Fibroblast of skin of scalp (primary cell): ENCODE measurements around the gene PCGF3.
"Not testable (repeated sequence)": the region's sequence is repeated elsewhere in the genome, so short reads cannot be mapped to it uniquely, and the experiment has no call there.

Experiments used
- DNase-seq: peaks from one replicate; pipeline ENCODE4 v3.0.0-alpha.2; 2013

PCGF3 gene

GRCh38 chr4:742742-743311 lies 37.2 kb downstream of the PCGF3 start:
- DNase-seq: peak; percentile 53

GRCh38 chr4:743463-744211 lies 38.0 kb downstream of the PCGF3 start:
- no peak for DNase-seq

DNA sequence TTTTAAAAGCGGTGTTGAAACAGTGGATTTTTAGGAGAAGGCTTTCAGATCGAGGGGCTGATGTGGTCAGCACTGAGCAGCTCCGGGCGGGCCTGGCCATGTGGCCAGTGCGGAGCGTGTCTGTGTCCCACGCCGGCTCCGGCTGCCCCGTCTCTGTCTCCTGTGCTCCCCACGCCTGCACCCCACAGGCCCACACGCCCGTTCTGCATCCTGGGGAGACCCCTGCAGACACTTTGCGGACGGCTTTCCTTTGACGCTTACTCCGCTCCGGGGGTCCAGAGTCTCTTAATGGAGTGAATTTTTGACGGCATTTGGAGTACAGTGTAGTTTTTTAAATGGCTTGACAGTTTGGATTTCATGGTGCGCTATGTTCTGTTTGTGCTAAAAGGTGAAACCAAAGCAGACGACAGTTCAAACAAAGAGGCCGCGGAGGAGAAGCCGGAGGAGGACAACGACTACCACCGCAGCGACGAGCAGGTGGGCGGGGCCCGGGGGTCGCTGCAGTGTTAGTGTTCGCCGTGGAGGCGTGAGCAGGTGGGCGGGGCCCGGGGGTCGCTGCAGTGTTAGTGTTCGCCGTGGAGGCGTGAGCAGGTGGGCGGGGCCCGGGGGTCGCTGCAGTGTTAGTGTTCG lies 38.7 kb downstream of the PCGF3 start:
- no peak for DNase-seq

DNA sequence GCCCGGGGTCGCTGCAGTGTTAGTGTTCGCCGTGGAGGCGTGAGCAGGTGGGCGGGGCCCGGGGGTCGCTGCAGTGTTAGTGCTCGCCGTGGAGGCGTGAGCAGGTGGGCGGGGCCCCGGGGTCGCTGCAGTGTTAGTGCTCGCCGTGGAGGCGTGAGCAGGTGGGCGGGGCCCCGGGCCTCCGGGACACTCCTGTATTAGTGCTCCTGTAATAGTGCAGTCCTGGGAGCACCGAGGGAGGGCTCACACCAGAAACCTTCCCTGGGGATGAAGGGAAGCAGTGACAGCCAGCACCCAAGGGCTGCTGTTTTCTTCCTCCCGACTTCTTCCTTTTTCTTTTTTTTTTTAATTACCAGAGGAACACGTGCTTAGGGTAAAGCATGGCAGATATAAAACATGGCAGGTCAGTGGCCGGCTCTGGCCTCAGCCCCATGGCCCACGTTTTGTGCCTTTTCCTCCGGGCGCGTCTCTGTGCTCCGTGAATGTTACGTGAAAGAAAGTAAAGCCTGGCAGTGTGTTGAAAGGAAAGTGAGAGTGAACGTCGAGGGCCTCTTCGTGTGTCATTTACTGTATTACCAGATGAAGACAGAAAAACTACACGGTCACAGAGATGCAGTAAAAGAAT lies 42.0 kb downstream of the PCGF3 start:
- no peak for DNase-seq

GRCh38 chr4:748461-748860 lies 42.8 kb downstream of the PCGF3 start:
- no peak for DNase-seq

DNA sequence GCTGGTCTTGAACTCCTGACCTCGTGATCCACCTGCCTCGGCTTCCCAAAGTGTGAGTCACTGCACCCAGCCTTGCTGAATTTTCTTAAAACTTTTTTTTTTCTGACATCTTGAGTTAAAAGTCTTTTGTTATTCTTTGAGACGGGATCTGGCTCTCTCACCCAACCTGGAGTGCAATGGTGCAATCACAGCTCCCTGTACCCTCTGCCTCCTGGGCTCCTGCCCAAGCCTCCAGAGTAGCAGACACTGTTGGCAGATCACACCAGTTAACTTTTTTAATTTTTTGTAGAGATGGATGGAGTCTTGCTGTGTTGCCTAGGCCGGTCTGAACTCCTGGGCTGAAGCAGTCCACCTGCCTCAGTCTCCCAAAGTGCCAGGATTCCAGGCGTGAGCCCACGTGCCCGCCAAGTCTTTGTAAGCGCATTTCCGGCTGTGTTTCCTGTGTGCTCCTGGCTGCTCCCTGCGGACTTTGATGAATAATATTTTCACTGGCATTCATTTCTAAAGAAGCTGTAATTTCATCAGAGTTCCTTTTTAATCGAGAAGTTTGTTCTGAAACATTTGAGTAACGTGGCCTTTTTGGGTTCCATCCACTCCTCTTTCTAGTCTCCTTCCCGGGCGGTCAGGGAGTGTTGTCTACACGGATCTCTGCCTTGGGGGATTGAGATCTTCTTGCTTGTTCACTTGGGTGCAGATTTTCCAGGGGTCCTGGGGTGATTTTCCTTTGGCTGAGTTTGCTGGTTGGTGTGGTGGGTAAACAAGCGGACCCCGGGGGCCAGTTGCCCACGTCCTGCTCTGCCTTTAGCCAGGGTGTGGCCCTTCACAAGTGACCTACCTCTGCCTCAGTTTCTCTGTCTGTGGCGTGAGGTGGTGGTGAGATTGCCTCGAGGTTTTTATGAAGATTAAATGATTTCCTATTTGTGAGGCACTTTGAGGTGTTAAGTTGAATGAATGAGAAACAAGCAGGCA lies 44.4 kb downstream of the PCGF3 start:
- DNase-seq: peak; percentile 53

DNA sequence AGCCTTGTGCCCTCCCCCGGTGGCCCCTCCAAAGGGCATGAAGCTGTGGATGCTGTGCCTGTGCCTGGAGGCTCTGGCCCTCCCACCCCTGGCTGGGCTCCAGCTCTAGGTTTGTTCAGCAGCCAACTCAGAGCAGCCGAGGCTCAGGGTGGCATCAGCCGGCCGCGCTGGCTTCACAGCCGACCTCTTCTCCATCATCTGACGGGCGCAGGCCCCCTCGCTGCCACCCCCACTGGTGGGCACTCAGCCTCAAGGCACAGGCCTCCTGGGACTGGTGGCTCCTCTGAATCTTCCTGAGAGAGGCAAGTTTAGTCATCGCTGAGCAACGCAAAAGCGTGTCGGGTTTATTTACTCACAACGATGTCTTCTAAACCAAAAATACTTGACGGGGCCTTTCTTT lies 46.0 kb downstream of the PCGF3 start:
- no peak for DNase-seq

- DNase-seq: no peak
Measured at GRCh38 chr4:752196-752861, 46.7 kb downstream of the PCGF3 start.

- DNase-seq: not testable (repeated sequence)
Measured at GRCh38 chr4:753186-753585, 47.6 kb downstream of the PCGF3 start.

DNA sequence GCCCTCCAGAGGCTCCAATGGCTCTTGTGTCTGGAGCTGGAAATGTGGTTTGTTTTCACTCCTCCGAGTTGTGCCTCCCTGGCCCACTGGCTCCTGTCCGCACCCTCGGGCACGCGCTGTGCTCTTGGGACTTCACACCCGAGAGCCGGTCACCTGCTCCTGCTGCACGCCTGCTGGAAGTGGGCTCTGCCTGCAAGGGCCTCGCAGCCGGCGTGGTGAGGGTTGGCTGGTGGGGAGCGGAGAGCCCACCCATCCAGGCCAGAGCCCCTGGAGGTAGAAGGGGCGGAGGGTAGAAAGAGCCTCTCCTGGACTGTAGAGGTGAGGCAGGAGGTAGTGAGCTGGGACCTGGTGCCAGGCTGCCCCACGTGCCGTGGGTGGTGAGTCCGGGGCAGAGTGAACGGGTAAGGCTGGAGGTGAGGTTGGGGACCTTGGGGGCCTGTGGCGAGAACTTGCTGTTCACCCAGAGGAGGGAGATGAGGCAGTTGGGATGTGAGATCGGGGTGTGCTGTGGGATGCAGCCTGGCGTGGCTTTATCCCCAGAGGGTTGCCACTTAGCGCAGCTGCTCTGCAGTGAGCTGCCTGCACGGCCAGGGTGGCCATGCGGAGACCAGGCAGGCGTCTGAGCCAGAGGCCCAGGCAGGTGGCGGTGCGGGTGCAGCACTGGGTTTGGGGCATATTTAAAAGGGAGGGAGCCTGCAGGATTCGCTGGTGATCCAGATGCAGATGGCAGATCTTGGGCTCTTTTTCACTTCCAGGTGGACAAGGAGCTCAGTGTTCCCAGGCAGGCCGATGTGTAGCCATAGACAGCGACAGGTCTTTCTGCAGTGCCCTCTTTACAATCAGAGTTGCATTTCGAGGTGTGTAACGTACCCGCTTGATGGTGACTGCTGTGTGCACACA lies 48.8 kb downstream of the PCGF3 start:
- no peak for DNase-seq

DNA sequence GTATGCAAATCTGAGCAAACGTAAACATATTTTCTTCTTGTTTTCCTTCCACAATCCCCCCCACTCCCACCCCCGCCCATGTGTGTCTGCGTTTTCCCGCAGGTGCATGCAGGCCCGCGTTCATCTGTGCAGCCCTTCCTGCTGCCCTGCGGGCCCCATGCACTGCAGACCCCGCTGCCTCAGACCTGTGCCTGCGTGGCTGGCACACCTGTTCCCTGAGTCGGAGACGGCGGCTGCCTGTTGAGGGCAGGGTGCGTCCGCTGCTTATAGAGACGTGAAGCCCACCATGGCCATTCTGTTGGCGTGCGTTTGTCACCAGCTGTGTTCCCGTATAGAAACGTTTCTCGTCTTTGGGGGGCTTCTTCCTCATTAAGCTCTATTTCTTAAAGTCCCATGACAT lies 51.5 kb downstream of the PCGF3 start:
- DNase-seq: no peak

- not testable (repeated sequence) for DNase-seq
Measured at GRCh38 chr4:759810-760209, 54.2 kb downstream of the PCGF3 start.

- no peak for DNase-seq
Measured at GRCh38 chr4:760616-761015, 55.0 kb downstream of the PCGF3 start.

- DNase-seq: no peak
Measured at GRCh38 chr4:761086-761485, 55.5 kb downstream of the PCGF3 start.

GRCh38 chr4:761739-762138 lies 56.1 kb downstream of the PCGF3 start:
- DNase-seq: no peak

DNA sequence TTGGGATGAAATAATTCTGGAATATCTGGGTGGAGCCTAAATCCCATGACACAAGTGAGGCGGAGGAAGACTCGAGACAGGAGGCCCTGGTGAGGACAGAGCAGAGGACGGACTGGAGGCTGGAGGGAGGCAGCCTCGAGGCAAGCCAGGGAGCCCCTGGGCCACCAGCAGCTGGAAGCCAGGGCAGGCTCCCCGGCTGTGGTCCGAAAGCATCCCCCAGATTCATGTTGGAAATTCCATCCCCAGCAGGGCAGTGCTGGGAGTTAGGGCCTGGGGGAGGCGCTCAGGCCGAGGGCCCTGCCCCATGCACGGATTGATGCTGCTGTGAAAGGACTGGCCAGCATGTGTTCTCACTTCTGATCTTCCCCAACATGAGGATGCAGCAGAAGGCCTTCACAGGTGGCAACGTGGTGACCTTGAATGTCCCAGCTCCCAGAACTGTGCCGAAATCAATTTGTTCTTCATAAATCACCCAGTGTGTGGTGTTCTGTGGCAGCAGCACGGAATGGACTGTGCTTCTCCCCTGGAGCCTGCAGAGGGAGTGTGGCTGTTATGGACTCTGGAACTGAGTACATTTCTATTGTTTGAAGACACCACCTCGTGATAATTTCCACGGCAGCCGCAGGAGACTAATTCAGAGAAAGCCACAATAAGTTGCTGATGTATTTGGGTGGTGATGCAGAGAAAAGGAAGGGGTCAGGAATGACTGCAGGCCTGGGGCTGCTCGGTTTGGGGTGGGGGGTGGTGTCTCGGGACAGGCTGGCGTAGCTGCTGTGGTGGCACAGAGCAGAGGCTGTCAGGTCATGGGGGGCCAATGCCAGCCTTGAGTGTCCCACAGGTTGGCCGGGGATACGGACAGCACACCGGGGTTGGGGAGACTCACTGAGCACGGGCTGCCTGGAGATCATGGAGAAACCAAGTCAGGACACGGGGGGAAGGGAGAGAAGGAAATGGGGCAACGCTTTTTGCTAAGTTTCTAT lies 56.9 kb downstream of the PCGF3 start:
- DNase-seq: peak; percentile 32

GRCh38 chr4:763191-763810 lies 57.7 kb downstream of the PCGF3 start:
- DNase-seq: no peak

- no peak for DNase-seq
Measured at GRCh38 chr4:763922-764321, 58.3 kb downstream of the PCGF3 start.
